Activated B cell treated with CpG ODN at 0.5 μM for 24 hours (primary cell): ENCODE measurements around the gene WDR1. TPM values are rescaled to one million over a fixed set of nuclear protein-coding genes. Genes with fewer than 3 reads are reported as not detected.
A peak's percentile ranks its signal among the peaks of the same experiment; 100 is the strongest.

Source experiments
- ATAC-seq: fragments of 200-7000 bp; cut with Tn5 transposase; one replicate; pipeline ENCODE4 v1.10.0; 2021; ENCODE audit warnings: low read depth, mild to moderate bottlenecking, moderate library complexity
- CTCF ChIA-PET: fragments of 350-600 bp; sonication (Branson Sonifier 250); formaldehyde crosslinking; loops from one replicate; lab custom pipeline; 2021; ENCODE audit warnings: antibody characterized with exemption; lab: Charles Lee
- POLR2A ChIA-PET: fragments of 350-600 bp; sonication (Branson Sonifier 250); formaldehyde crosslinking; loops from one replicate; lab custom pipeline; 2021; ENCODE audit warnings: antibody characterized with exemption; lab: Charles Lee
- DNase-seq: peaks from one replicate; pipeline ENCODE4 v3.0.0; 2022
- H3K27ac Mint-ChIP-seq: one replicate; pipeline ENCODE4 v1.8.0; 2020; ENCODE audit warnings: mixed read lengths
- H3K27me3 Mint-ChIP-seq: one replicate; pipeline ENCODE4 v1.8.0; 2021; ENCODE audit warnings: mixed read lengths
- H3K36me3 Mint-ChIP-seq: one replicate; pipeline ENCODE4 v1.8.0; 2021; ENCODE audit warnings: low read depth, mixed read lengths
- H3K4me1 Mint-ChIP-seq: one replicate; pipeline ENCODE4 v1.8.0; 2021; ENCODE audit warnings: mixed read lengths
- H3K4me3 Mint-ChIP-seq: one replicate; pipeline ENCODE4 v1.8.0; 2020; ENCODE audit warnings: mild to moderate bottlenecking, mixed read lengths
- H3K9me3 Mint-ChIP-seq: one replicate; pipeline ENCODE4 v1.8.0; 2020; ENCODE audit warnings: mixed read lengths
- CTCF ChIP-seq: fragments of 200-600 bp; IDR thresholded peaks from one replicate; pipeline ENCODE4 v1.8.0; 2022; ENCODE audit warnings: antibody characterized with exemption, mild to moderate bottlenecking
- intact Hi-C: fragments of 100-400 bp; cut with micrococcal nuclease; formaldehyde crosslinking; loops from one replicate; pipeline ENCODE4 v1.15.1; 2024
- total RNA-seq: library from RNA; stranded (reverse); gene quantifications from 2 replicates; pipeline ENCODE4 v1.2.3, GENCODE V29; 2022

The WDR1 gene
- 337 and 348 TPM in 2 replicates for total RNA-seq

- peaks cover 44% of the 10 kb centered on the region for H3K36me3 Mint-ChIP-seq
- H3K4me1 Mint-ChIP-seq = peaks cover 62% of the 10 kb centered on the region
- peak; percentile 86 for ATAC-seq
- CTCF ChIA-PET = interaction anchor here (0.9 kb wide), 1 partner anchor 103 kb away, joined by 3 read pairs; no protein-coding TSS in a partner anchor
- POLR2A ChIA-PET = interaction anchor here (0.6 to 3.4 kb wide), 25 partner anchors 9 to 1915 kb away, joined by 3 to 48 read pairs (median 7); partner anchors contain the start of gene ZNF518B
- TF ChIP-seq CTCF = no peak
- H3K27me3 Mint-ChIP-seq = no peaks in the 10 kb centered on the region
- H3K4me3 Mint-ChIP-seq = peak within 1 kb of the TSS; percentile 91
- DNase-seq = peak; percentile 90
- H3K27ac Mint-ChIP-seq = peak within 1 kb of the TSS; percentile 98
- intact Hi-C loops = loop anchor here (1.0 to 2.0 kb wide), 6 partner anchors 20 to 1312 kb away; partner anchors contain the start of gene HS3ST1
- H3K9me3 Mint-ChIP-seq = no peaks in the 10 kb centered on the region
These were observed at the start of gene WDR1 for GRCh38 chr4:10116569-10117358. Gene WDR1, minus strand, starts transcription at chr4:10116799. Its CDS starts 133 bp downstream, at chr4:10116666.

GRCh38 chr4:10164877-10165283, 48.3 kb upstream of the WDR1 start:
- DNase-seq (no peak), ATAC-seq (no peak)
- no peaks in the 10 kb centered on the region for H3K4me1 Mint-ChIP-seq
- no peak for TF ChIP-seq CTCF
- no peak overlapping the region for H3K4me3 Mint-ChIP-seq
- H3K27me3 Mint-ChIP-seq = peaks cover 9% of the 10 kb centered on the region
- POLR2A ChIA-PET = no interaction called here
- CTCF ChIA-PET = interaction anchor here (0.8 to 4.1 kb wide), 7 partner anchors 9 to 389 kb away, joined by 3 to 28 read pairs (median 3); no protein-coding TSS in a partner anchor
- intact Hi-C loops = no loop called here
- H3K9me3 Mint-ChIP-seq = no peaks in the 10 kb centered on the region
- no peaks in the 10 kb centered on the region for H3K36me3 Mint-ChIP-seq
- H3K27ac Mint-ChIP-seq = no peak overlapping the region

- no peak overlapping the region for H3K27ac Mint-ChIP-seq
- H3K9me3 Mint-ChIP-seq = no peaks in the 10 kb centered on the region
- ATAC-seq (no peak), DNase-seq (no peak)
- intact Hi-C loops = no loop called here
- no peaks in the 10 kb centered on the region for H3K36me3 Mint-ChIP-seq
- TF ChIP-seq CTCF = no peak
- no peak overlapping the region for H3K4me3 Mint-ChIP-seq
- ChIA-PET POLR2A (interaction anchor here (1.1 kb wide), 1 partner anchor 46 kb away, joined by 4 read pairs; no protein-coding TSS in a partner anchor), CTCF (interaction anchor here (0.6 to 4.1 kb wide), 4 partner anchors 11 to 377 kb away, joined by 3 to 28 read pairs (median 3); no protein-coding TSS in a partner anchor)
- peaks cover 7% of the 10 kb centered on the region for H3K27me3 Mint-ChIP-seq
- no peaks in the 10 kb centered on the region for H3K4me1 Mint-ChIP-seq
These were observed 46.7 kb upstream of the WDR1 start for GRCh38 chr4:10163296-10163695.

- TF ChIP-seq CTCF = no peak
- no peaks in the 10 kb centered on the region for H3K4me1 Mint-ChIP-seq
- no peak for ATAC-seq
- DNase-seq = no peak
- H3K27me3 Mint-ChIP-seq = peaks cover 10% of the 10 kb centered on the region
- no peak overlapping the region for H3K4me3 Mint-ChIP-seq
- no peak overlapping the region for H3K27ac Mint-ChIP-seq
- intact Hi-C loops = no loop called here
- ChIA-PET CTCF (interaction anchor here (0.6 to 4.1 kb wide), 5 partner anchors 10 to 387 kb away, joined by 3 to 28 read pairs (median 3); no protein-coding TSS in a partner anchor), POLR2A (interaction anchor here (1.1 kb wide), 1 partner anchor 45 kb away, joined by 4 read pairs; no protein-coding TSS in a partner anchor)
- no peaks in the 10 kb centered on the region for H3K9me3 Mint-ChIP-seq
- H3K36me3 Mint-ChIP-seq = no peaks in the 10 kb centered on the region
These were observed 45.9 kb upstream of the WDR1 start for GRCh38 chr4:10162341-10163000.
